Epidermal melanocyte (primary cell): ENCODE measurements around the gene MBOAT2.
A peak's percentile ranks its signal among the peaks of the same experiment; 100 is the strongest.

Source experiments
- DNase-seq: peaks from one replicate; pipeline ENCODE4 v3.0.0; 2011; ENCODE audit warnings: low spot score; ENCODE audit not compliant: insufficient read length

The MBOAT2 gene

GRCh38 chr2:8862230-8862629, 141.3 kb downstream of the MBOAT2 start:
- DNase-seq = no peak

GRCh38 chr2:8861797-8862196, 141.7 kb downstream of the MBOAT2 start:
- no peak for DNase-seq

- DNase-seq = no peak
Observed at GRCh38 chr2:8860239-8860638, 143.2 kb downstream of the MBOAT2 start.

GRCh38 chr2:8858910-8859309, 144.6 kb downstream of the MBOAT2 start:
- DNase-seq = no peak

GRCh38 chr2:8858264-8858663, 145.2 kb downstream of the MBOAT2 start:
- no peak for DNase-seq

GRCh38 chr2:8857709-8858108, 145.8 kb downstream of the MBOAT2 start:
- no peak for DNase-seq

GRCh38 chr2:8856176-8856575, 147.3 kb downstream of the MBOAT2 start:
- no peak for DNase-seq

- DNase-seq = no peak
Observed at GRCh38 chr2:8855010-8855409, 148.5 kb downstream of the MBOAT2 start.

- DNase-seq = no peak
Observed at GRCh38 chr2:8853426-8853825, 150.1 kb downstream of the MBOAT2 start.

GRCh38 chr2:8851811-8852560, 151.5 kb downstream of the MBOAT2 start:
- no peak for DNase-seq

- no peak for DNase-seq
Observed at GRCh38 chr2:8850845-8851487, 152.5 kb downstream of the MBOAT2 start.

GRCh38 chr2:8849327-8849726, 154.2 kb downstream of the MBOAT2 start:
- no peak for DNase-seq

GRCh38 chr2:8848328-8849100, 155.0 kb downstream of the MBOAT2 start:
- no peak for DNase-seq

GRCh38 chr2:8847400-8847799, 156.1 kb downstream of the MBOAT2 start:
- DNase-seq = no peak

- no peak for DNase-seq
Observed at GRCh38 chr2:8841932-8842331, 161.6 kb downstream of the MBOAT2 start.

- DNase-seq = no peak
Observed at GRCh38 chr2:8840475-8841091, 162.9 kb downstream of the MBOAT2 start.

GRCh38 chr2:8839189-8839965, 164.1 kb downstream of the MBOAT2 start:
- DNase-seq = no peak

- no peak for DNase-seq
Observed at GRCh38 chr2:8837795-8838140, 165.7 kb downstream of the MBOAT2 start.

- peak; percentile 93 for DNase-seq
Observed at GRCh38 chr2:8836971-8837794, 166.3 kb downstream of the MBOAT2 start, which contains the start of gene KIDINS220. TSS of gene KIDINS220 (minus strand) at chr2:8837613. CDS start at chr2:8827093, 10,520 bp downstream.

- DNase-seq = no peak
Observed at GRCh38 chr2:8835279-8835678, 168.2 kb downstream of the MBOAT2 start.
